BLaER1 (cell line): Measurements from ENCODE around the gene CPNE2.

ENCODE experiments used
- H3K27ac ChIP-seq: shearing (Covaris generic); formaldehyde crosslinking; 2 replicates; pipeline ENCODE4 v1.8.1; 2022
- H3K27me3 ChIP-seq: shearing (Covaris generic); formaldehyde crosslinking; 2 replicates; pipeline ENCODE4 v1.8.1; 2022
- H3K36me3 ChIP-seq: shearing (Covaris generic); formaldehyde crosslinking; 2 replicates; pipeline ENCODE4 v1.8.1; 2022
- H3K4me1 ChIP-seq: shearing (Covaris generic); formaldehyde crosslinking; 2 replicates; pipeline ENCODE4 v1.8.1; 2022
- H3K4me2 ChIP-seq: shearing (Covaris generic); formaldehyde crosslinking; 2 replicates; pipeline ENCODE4 v1.8.1; 2022
- H3K4me3 ChIP-seq: shearing (Covaris generic); formaldehyde crosslinking; 2 replicates; pipeline ENCODE4 v1.8.1; 2022
- H3K9ac ChIP-seq: shearing (Covaris generic); formaldehyde crosslinking; 2 replicates; pipeline ENCODE4 v1.8.1; 2022
- H3K9me3 ChIP-seq: shearing (Covaris generic); formaldehyde crosslinking; 2 replicates; pipeline ENCODE4 v1.8.1; 2022
- H4K20me1 ChIP-seq: shearing (Covaris generic); formaldehyde crosslinking; 2 replicates; pipeline ENCODE4 v1.8.1; 2022
- Cebpa-rat ChIP-seq: shearing (Covaris generic); IDR thresholded peaks from 2 replicates; pipeline ENCODE4 v1.8.1; 2022

CPNE2 gene

GRCh38 chr16:57091975-57092785 is at the start of gene CPNE2:
TSS of gene CPNE2 (plus strand) at chr16:57092583. CDS start at chr16:57110743, 18,160 bp downstream.
- H3K9me3 ChIP-seq = no peaks in the 10 kb centered on the region
- peaks cover 5% of the 10 kb centered on the region; the same call in 1 of the 2 replicates for H3K36me3 ChIP-seq
- H3K27ac ChIP-seq = peak within 1 kb of the TSS; percentile 89
- peak within 1 kb of the TSS; percentile 90 for H3K4me3 ChIP-seq
- peaks cover 66% of the 10 kb centered on the region for H3K4me1 ChIP-seq
- H3K9ac ChIP-seq = peak within 1 kb of the TSS; percentile 86
- TF ChIP-seq Cebpa-rat = no peak
- peaks cover 39% of the 10 kb centered on the region for H4K20me1 ChIP-seq
- no peaks in the 10 kb centered on the region for H3K27me3 ChIP-seq
- H3K4me2 ChIP-seq = peak within 1 kb of the TSS; percentile 97

GRCh38 chr16:57043248-57043647 is 49.1 kb upstream of the CPNE2 start:
- peaks cover 27% of the 10 kb centered on the region for H3K36me3 ChIP-seq
- H3K27ac ChIP-seq = peak overlapping the region; percentile 96
- peaks cover 88% of the 10 kb centered on the region for H3K4me1 ChIP-seq
- no peaks in the 10 kb centered on the region for H3K27me3 ChIP-seq
- H3K4me3 ChIP-seq = peak overlapping the region; percentile 67
- no peaks in the 10 kb centered on the region for H4K20me1 ChIP-seq
- H3K9ac ChIP-seq = peak overlapping the region; percentile 86
- no peaks in the 10 kb centered on the region for H3K9me3 ChIP-seq
- peak overlapping the region; percentile 98 for H3K4me2 ChIP-seq
- no peak for TF ChIP-seq Cebpa-rat

- Histone ChIP-seq H3K4me3 (peak overlapping the region; percentile 47), H3K4me2 (peak overlapping the region; percentile 98), H3K27me3 (no peaks in the 10 kb centered on the region), H3K9me3 (no peaks in the 10 kb centered on the region), H3K36me3 (peaks cover 45% of the 10 kb centered on the region), H4K20me1 (no peaks in the 10 kb centered on the region), H3K27ac (peak overlapping the region; percentile 96), H3K9ac (peak overlapping the region; percentile 69), H3K4me1 (peaks cover 69% of the 10 kb centered on the region)
- no peak for TF ChIP-seq Cebpa-rat
These were observed 47.3 kb upstream of the CPNE2 start for GRCh38 chr16:57044931-57045693.

- Histone ChIP-seq H3K27ac (peak overlapping the region; percentile 96), H3K9ac (peak overlapping the region; percentile 69), H3K4me3 (peak overlapping the region; percentile 47), H3K9me3 (no peaks in the 10 kb centered on the region), H3K4me1 (peaks cover 62% of the 10 kb centered on the region), H3K4me2 (peak overlapping the region; percentile 98), H3K27me3 (no peaks in the 10 kb centered on the region), H3K36me3 (peaks cover 52% of the 10 kb centered on the region), H4K20me1 (no peaks in the 10 kb centered on the region)
- no peak for TF ChIP-seq Cebpa-rat
These were observed 46.5 kb upstream of the CPNE2 start for GRCh38 chr16:57045694-57046381.

GRCh38 chr16:57048095-57048494 is 44.3 kb upstream of the CPNE2 start:
- Histone ChIP-seq H3K9ac (no peak overlapping the region), H3K9me3 (no peaks in the 10 kb centered on the region), H3K36me3 (peaks cover 74% of the 10 kb centered on the region), H3K4me2 (no peak overlapping the region), H3K27ac (0 out of 2 replicates have a peak overlapping the region, but pooled peaks have one; percentile 51), H3K4me3 (no peak overlapping the region), H3K4me1 (peaks cover 40% of the 10 kb centered on the region), H3K27me3 (no peaks in the 10 kb centered on the region), H4K20me1 (no peaks in the 10 kb centered on the region)
- TF ChIP-seq Cebpa-rat = no peak

GRCh38 chr16:57049678-57050077 is 42.7 kb upstream of the CPNE2 start:
- no peaks in the 10 kb centered on the region for H3K9me3 ChIP-seq
- no peak overlapping the region for H3K27ac ChIP-seq
- peaks cover 24% of the 10 kb centered on the region for H3K4me1 ChIP-seq

GRCh38 chr16:57051696-57052228 is 40.6 kb upstream of the CPNE2 start:
- no peak overlapping the region for H3K9ac ChIP-seq
- H3K4me1 ChIP-seq = peaks cover 4% of the 10 kb centered on the region; the same call in 1 of the 2 replicates
- no peak for TF ChIP-seq Cebpa-rat
- peaks cover 99% of the 10 kb centered on the region for H3K36me3 ChIP-seq
- no peak overlapping the region for H3K4me2 ChIP-seq
- no peaks in the 10 kb centered on the region for H3K9me3 ChIP-seq
- peaks cover 11% of the 10 kb centered on the region; the same call in 1 of the 2 replicates for H4K20me1 ChIP-seq
- no peak overlapping the region for H3K4me3 ChIP-seq
- H3K27ac ChIP-seq = no peak overlapping the region
- H3K27me3 ChIP-seq = no peaks in the 10 kb centered on the region

More at GRCh38 chr16:57049678-57050077, 42.7 kb upstream of the CPNE2 start:
- no peak overlapping the region for H3K9ac ChIP-seq
- H4K20me1 ChIP-seq = no peaks in the 10 kb centered on the region
- no peak overlapping the region for H3K4me2 ChIP-seq
- H3K4me3 ChIP-seq = no peak overlapping the region
- TF ChIP-seq Cebpa-rat = no peak
- peaks cover 83% of the 10 kb centered on the region for H3K36me3 ChIP-seq
- no peaks in the 10 kb centered on the region for H3K27me3 ChIP-seq

- Histone ChIP-seq H3K27ac (no peak overlapping the region), H3K4me3 (no peak overlapping the region), H3K4me1 (peaks cover under 1% of the 10 kb centered on the region; the same call in 1 of the 2 replicates), H3K9ac (no peak overlapping the region), H3K27me3 (no peaks in the 10 kb centered on the region), H3K9me3 (no peaks in the 10 kb centered on the region), H4K20me1 (peaks cover 11% of the 10 kb centered on the region; the same call in 1 of the 2 replicates), H3K36me3 (peaks cover 99% of the 10 kb centered on the region), H3K4me2 (no peak overlapping the region)
- TF ChIP-seq Cebpa-rat = no peak
These were observed 39.2 kb upstream of the CPNE2 start for GRCh38 chr16:57053206-57053605.

GRCh38 chr16:57054338-57054737 is 38.0 kb upstream of the CPNE2 start:
- no peak overlapping the region for H3K9ac ChIP-seq
- H3K36me3 ChIP-seq = peaks cover 99% of the 10 kb centered on the region
- TF ChIP-seq Cebpa-rat = no peak
- H3K9me3 ChIP-seq = no peaks in the 10 kb centered on the region
- H3K4me2 ChIP-seq = no peak overlapping the region
- peaks cover 16% of the 10 kb centered on the region; the same call in 1 of the 2 replicates for H4K20me1 ChIP-seq
- no peak overlapping the region for H3K4me3 ChIP-seq
- no peak overlapping the region for H3K27ac ChIP-seq
- peaks cover 12% of the 10 kb centered on the region for H3K4me1 ChIP-seq
- H3K27me3 ChIP-seq = no peaks in the 10 kb centered on the region
